BLaER1 treated with 17β-estradiol and CSF1 and Interleukin-3, amounts not matched to agents 10 nM and 100 nM (cell line): Measurements from ENCODE around the gene ATP13A3.
"Not testable (repeated sequence)": the region's sequence is repeated elsewhere in the genome, so short reads cannot be mapped to it uniquely, and the experiment has no call there.

Source experiments
- H3K27ac ChIP-seq, 11 experiments: shearing (Covaris generic); formaldehyde crosslinking; 2 replicates each; pipeline ENCODE4 v1.8.1; 2022
- H3K27me3 ChIP-seq, 11 experiments: shearing (Covaris generic); formaldehyde crosslinking; 2 replicates each; pipeline ENCODE4 v1.8.1; 2022
- H3K36me3 ChIP-seq, 11 experiments: shearing (Covaris generic); formaldehyde crosslinking; 2 replicates each; pipeline ENCODE4 v1.8.1; 2022
- H3K4me1 ChIP-seq, 10 experiments: shearing (Covaris generic); formaldehyde crosslinking; 2 replicates each; pipeline ENCODE4 v1.8.1; 2022
- H3K4me2 ChIP-seq, 11 experiments: shearing (Covaris generic); formaldehyde crosslinking; 2 replicates each; pipeline ENCODE4 v1.8.1; 2022
- H3K4me3 ChIP-seq, 10 experiments: shearing (Covaris generic); formaldehyde crosslinking; 2 replicates each; pipeline ENCODE4 v1.8.1; 2022
- H3K9ac ChIP-seq, 11 experiments: shearing (Covaris generic); formaldehyde crosslinking; 2 replicates each; pipeline ENCODE4 v1.8.1; 2022
- H3K9me3 ChIP-seq, 11 experiments: shearing (Covaris generic); formaldehyde crosslinking; replicated peaks in 1 of 11; 2 replicates each; pipeline ENCODE4 v1.8.1; 2022
- H4K20me1 ChIP-seq, 11 experiments: shearing (Covaris generic); formaldehyde crosslinking; 2 replicates each; pipeline ENCODE4 v1.8.1; 2022
- Cebpa-rat ChIP-seq, 11 experiments: shearing (Covaris generic); IDR thresholded peaks; 2 replicates each; pipeline ENCODE4 v1.8.1; 2022

The ATP13A3 gene

GRCh38 chr3:194483850-194484249 lies 3.0 kb downstream of the ATP13A3 start:
- H3K9me3 ChIP-seq, result no peaks in the 10 kb centered on the region
- peaks cover 39 to 81% (median 59%) of the 10 kb centered on the region in 10 experiments for H3K4me1 ChIP-seq
- peaks cover 0 to 12% (median 5%) of the 10 kb centered on the region in 11 experiments; a peak in 4 of 22 replicates for H3K27me3 ChIP-seq
- H3K27ac ChIP-seq, result peak overlapping the region in 1 of 11 experiments; percentile 96; a peak in 1 of 22 replicates
- no peak for TF ChIP-seq Cebpa-rat (IDR thresholded peaks at IDR 0.05)
- H4K20me1 ChIP-seq, result peaks cover 7 to 68% (median 60%) of the 10 kb centered on the region in 11 experiments; a peak in 19 of 22 replicates
- peak overlapping the region in 5 of 11 experiments; percentile 14 to 95 (median 83); a peak in 7 of 22 replicates for H3K4me2 ChIP-seq
- peak overlapping the region in 2 of 11 experiments; percentile 98 to 99; a peak in 4 of 22 replicates for H3K9ac ChIP-seq
- peak overlapping the region in 3 of 10 experiments; percentile 84 to 91 (median 86); a peak in 6 of 20 replicates for H3K4me3 ChIP-seq
- peaks cover 17 to 52% (median 38%) of the 10 kb centered on the region in 11 experiments for H3K36me3 ChIP-seq

GRCh38 chr3:194482830-194483229 lies 4.0 kb downstream of the ATP13A3 start:
- H3K9ac ChIP-seq, result peak overlapping the region in 2 of 11 experiments; percentile 98 to 99; a peak in 2 of 22 replicates
- peak overlapping the region in 1 of 11 experiments; percentile 61; a peak in 2 of 22 replicates for H3K27ac ChIP-seq
- H4K20me1 ChIP-seq, result peaks cover 7 to 77% (median 67%) of the 10 kb centered on the region in 11 experiments; a peak in 19 of 22 replicates
- not testable (repeated sequence) for H3K27me3 ChIP-seq, H3K9me3 ChIP-seq
- H3K36me3 ChIP-seq, result peaks cover 27 to 62% (median 48%) of the 10 kb centered on the region in 11 experiments
- peaks cover 34 to 79% (median 49%) of the 10 kb centered on the region in 10 experiments for H3K4me1 ChIP-seq
- H3K4me3 ChIP-seq, result peak overlapping the region in 2 of 10 experiments; percentile 84 to 86; a peak in 2 of 20 replicates
- peak overlapping the region in 4 of 11 experiments; percentile 75 to 87 (median 82); a peak in 7 of 22 replicates for H3K4me2 ChIP-seq

GRCh38 chr3:194482196-194482593 lies 4.6 kb downstream of the ATP13A3 start:
- Histone ChIP-seq H3K4me2 (peak overlapping the region in 10 of 11 experiments; percentile 37 to 87 (median 60); a peak in 14 of 22 replicates), H3K9ac (peak overlapping the region in 2 of 11 experiments; percentile 68 to 98; a peak in 2 of 22 replicates), H3K9me3 (no peaks in the 10 kb centered on the region), H4K20me1 (peaks cover 12 to 84% (median 73%) of the 10 kb centered on the region in 11 experiments; a peak in 21 of 22 replicates), H3K27me3 (peaks cover 0 to 2% (median 0%) of the 10 kb centered on the region in 11 experiments; a peak in 1 of 22 replicates), H3K27ac (peak overlapping the region in 7 of 11 experiments; percentile 27 to 71 (median 60); a peak in 9 of 22 replicates), H3K4me1 (peaks cover 27 to 80% (median 43%) of the 10 kb centered on the region in 10 experiments), H3K4me3 (peak overlapping the region in 2 of 10 experiments; percentile 15 to 84; a peak in 1 of 20 replicates), H3K36me3 (peaks cover 27 to 68% (median 54%) of the 10 kb centered on the region in 11 experiments)
- no peak for TF ChIP-seq Cebpa-rat (IDR thresholded peaks at IDR 0.05)

- H3K4me3 ChIP-seq, result peak overlapping the region in 4 of 10 experiments; percentile 1 to 84 (median 43); a peak in 4 of 20 replicates
- H3K9ac ChIP-seq, result peak overlapping the region in 6 of 11 experiments; percentile 8 to 68 (median 49); a peak in 10 of 22 replicates
- peak overlapping the region; percentile 27 to 71 (median 45); a peak in 15 of 22 replicates for H3K27ac ChIP-seq
- no peaks in the 10 kb centered on the region for H3K9me3 ChIP-seq
- no peak for TF ChIP-seq Cebpa-rat (IDR thresholded peaks at IDR 0.05)
- H3K4me1 ChIP-seq, result peaks cover 25 to 86% (median 41%) of the 10 kb centered on the region in 10 experiments
- peaks cover 27 to 74% (median 57%) of the 10 kb centered on the region in 11 experiments for H3K36me3 ChIP-seq
- no peaks in the 10 kb centered on the region for H3K27me3 ChIP-seq
- H3K4me2 ChIP-seq, result peak overlapping the region; percentile 37 to 87 (median 59); a peak in 21 of 22 replicates
- peaks cover 17 to 89% (median 79%) of the 10 kb centered on the region in 11 experiments; a peak in 21 of 22 replicates for H4K20me1 ChIP-seq
Measured at GRCh38 chr3:194481525-194482195, 5.1 kb downstream of the ATP13A3 start.

GRCh38 chr3:194481103-194481502 lies 5.7 kb downstream of the ATP13A3 start:
- peak overlapping the region; percentile 37 to 87 (median 59) for H3K4me2 ChIP-seq
- peaks cover 25 to 91% (median 41%) of the 10 kb centered on the region in 10 experiments for H3K4me1 ChIP-seq
- H3K27ac ChIP-seq, result peak overlapping the region; percentile 27 to 71 (median 45); a peak in 17 of 22 replicates
- H3K36me3 ChIP-seq, result peaks cover 31 to 79% (median 60%) of the 10 kb centered on the region in 11 experiments
- H4K20me1 ChIP-seq, result peaks cover 20 to 94% (median 84%) of the 10 kb centered on the region in 11 experiments; a peak in 21 of 22 replicates
- TF ChIP-seq Cebpa-rat (IDR thresholded peaks at IDR 0.05), result no peak
- no peaks in the 10 kb centered on the region for H3K27me3 ChIP-seq
- H3K9me3 ChIP-seq, result no peaks in the 10 kb centered on the region
- peak overlapping the region in 6 of 11 experiments; percentile 21 to 68 (median 49); a peak in 10 of 22 replicates for H3K9ac ChIP-seq
- H3K4me3 ChIP-seq, result peak overlapping the region in 4 of 10 experiments; percentile 1 to 84 (median 43); a peak in 4 of 20 replicates

- Histone ChIP-seq H3K4me2 (peak overlapping the region in 3 of 11 experiments; percentile 43 to 72 (median 68); a peak in 6 of 22 replicates), H3K9me3 (no peaks in the 10 kb centered on the region), H4K20me1 (peaks cover 34 to 100% (median 91%) of the 10 kb centered on the region in 11 experiments), H3K36me3 (peaks cover 20 to 52% (median 38%) of the 10 kb centered on the region in 11 experiments; a peak in 21 of 22 replicates), H3K4me3 (no peak overlapping the region), H3K9ac (no peak overlapping the region), H3K27ac (peak overlapping the region in 1 of 11 experiments; percentile 10; a peak in 1 of 22 replicates), H3K4me1 (peaks cover 12 to 95% (median 20%) of the 10 kb centered on the region in 10 experiments), H3K27me3 (no peaks in the 10 kb centered on the region)
- TF ChIP-seq Cebpa-rat (IDR thresholded peaks at IDR 0.05), result no peak
Measured at GRCh38 chr3:194476784-194477183, 10.0 kb downstream of the ATP13A3 start.

- Histone ChIP-seq H3K4me1 (peaks cover 4 to 92% (median 12%) of the 10 kb centered on the region in 10 experiments; a peak in 19 of 20 replicates), H3K9me3 (no peaks in the 10 kb centered on the region), H3K4me2 (peak overlapping the region in 2 of 11 experiments; percentile 68 to 72; a peak in 4 of 22 replicates), H3K9ac (no peak overlapping the region; a peak in 1 of 22 replicates), H3K36me3 (peaks cover 20 to 57% (median 38%) of the 10 kb centered on the region in 11 experiments; a peak in 21 of 22 replicates), H3K4me3 (no peak overlapping the region), H4K20me1 (peaks cover 42 to 100% (median 93%) of the 10 kb centered on the region in 11 experiments), H3K27me3 (no peaks in the 10 kb centered on the region), H3K27ac (no peak overlapping the region)
- no peak for TF ChIP-seq Cebpa-rat (IDR thresholded peaks at IDR 0.05)
Measured at GRCh38 chr3:194475978-194476377, 10.8 kb downstream of the ATP13A3 start.

GRCh38 chr3:194475138-194475932 lies 11.5 kb downstream of the ATP13A3 start:
- H3K9ac ChIP-seq, result peak overlapping the region in 1 of 11 experiments; percentile 30; a peak in 1 of 22 replicates
- peaks cover 20 to 60% (median 36%) of the 10 kb centered on the region in 11 experiments; a peak in 21 of 22 replicates for H3K36me3 ChIP-seq
- H3K4me3 ChIP-seq, result no peak overlapping the region
- H3K27me3 ChIP-seq, result no peaks in the 10 kb centered on the region
- no peak overlapping the region for H3K27ac ChIP-seq
- peak overlapping the region in 2 of 11 experiments; percentile 68 to 72; a peak in 4 of 22 replicates for H3K4me2 ChIP-seq
- no peaks in the 10 kb centered on the region for H3K9me3 ChIP-seq
- peaks cover 0 to 86% (median 6%) of the 10 kb centered on the region in 10 experiments; a peak in 12 of 20 replicates for H3K4me1 ChIP-seq
- TF ChIP-seq Cebpa-rat (IDR thresholded peaks at IDR 0.05), result no peak
- peaks cover 48 to 100% (median 93%) of the 10 kb centered on the region in 11 experiments for H4K20me1 ChIP-seq
